Choroid plexus epithelial cell (primary cell): Measurements from ENCODE around the gene LHFPL2.

Experiments used
- DNase-seq: peaks from one replicate; pipeline ENCODE4 v3.0.0-alpha.2; 2010; ENCODE audit warnings: low read depth
- H3K4me3 ChIP-seq: 2 replicates; pipeline ENCODE4 v1.5.1; 2011; ENCODE audit warnings: low read depth, mild to moderate bottlenecking, control low read depth, low read length, moderate library complexity
- TF ChIP-seq, protein P1 (sequence below): conservative IDR thresholded peaks from 2 replicates; pipeline ENCODE4 v1.5.1; 2011; ENCODE audit warnings: low read depth, mild to moderate bottlenecking, control low read depth, inconsistent platforms, low read length, moderate library complexity

The LHFPL2 gene

GRCh38 chr5:78534148-78534904 lies 114.2 kb downstream of the LHFPL2 start:
- peak overlapping the region; percentile 4 for H3K4me3 ChIP-seq
- peak; percentile 89 for DNase-seq
- TF ChIP-seq, protein P1, sequence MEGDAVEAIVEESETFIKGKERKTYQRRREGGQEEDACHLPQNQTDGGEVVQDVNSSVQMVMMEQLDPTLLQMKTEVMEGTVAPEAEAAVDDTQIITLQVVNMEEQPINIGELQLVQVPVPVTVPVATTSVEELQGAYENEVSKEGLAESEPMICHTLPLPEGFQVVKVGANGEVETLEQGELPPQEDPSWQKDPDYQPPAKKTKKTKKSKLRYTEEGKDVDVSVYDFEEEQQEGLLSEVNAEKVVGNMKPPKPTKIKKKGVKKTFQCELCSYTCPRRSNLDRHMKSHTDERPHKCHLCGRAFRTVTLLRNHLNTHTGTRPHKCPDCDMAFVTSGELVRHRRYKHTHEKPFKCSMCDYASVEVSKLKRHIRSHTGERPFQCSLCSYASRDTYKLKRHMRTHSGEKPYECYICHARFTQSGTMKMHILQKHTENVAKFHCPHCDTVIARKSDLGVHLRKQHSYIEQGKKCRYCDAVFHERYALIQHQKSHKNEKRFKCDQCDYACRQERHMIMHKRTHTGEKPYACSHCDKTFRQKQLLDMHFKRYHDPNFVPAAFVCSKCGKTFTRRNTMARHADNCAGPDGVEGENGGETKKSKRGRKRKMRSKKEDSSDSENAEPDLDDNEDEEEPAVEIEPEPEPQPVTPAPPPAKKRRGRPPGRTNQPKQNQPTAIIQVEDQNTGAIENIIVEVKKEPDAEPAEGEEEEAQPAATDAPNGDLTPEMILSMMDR: no peak

DNA sequence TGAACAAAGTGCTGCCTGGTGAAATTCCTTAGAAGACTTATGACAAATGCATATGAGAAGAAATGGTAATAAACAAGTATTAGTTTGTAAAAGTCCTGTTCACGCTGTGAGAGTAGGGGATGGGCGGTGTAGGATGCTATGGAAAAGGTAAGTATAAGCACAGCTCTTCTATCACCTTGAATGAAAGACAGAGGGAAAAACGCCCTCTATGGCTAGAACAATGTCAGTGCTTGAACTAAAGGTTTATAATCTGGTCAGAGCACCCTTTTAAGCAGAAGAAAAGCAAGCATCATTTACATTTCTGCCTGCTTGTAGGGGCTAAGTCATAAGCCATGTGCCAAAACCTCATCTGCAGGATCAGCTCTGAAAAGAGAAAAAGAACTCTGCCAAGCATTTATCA lies 115.2 kb downstream of the LHFPL2 start:
- H3K4me3 ChIP-seq: no peak overlapping the region
- DNase-seq: peak; percentile 75
- TF ChIP-seq, protein P1: peak; percentile 58

GRCh38 chr5:78530342-78531096 lies 118.1 kb downstream of the LHFPL2 start:
- TF ChIP-seq, protein P1: no peak
- peak; percentile 88 for DNase-seq
- no peak overlapping the region for H3K4me3 ChIP-seq

DNA sequence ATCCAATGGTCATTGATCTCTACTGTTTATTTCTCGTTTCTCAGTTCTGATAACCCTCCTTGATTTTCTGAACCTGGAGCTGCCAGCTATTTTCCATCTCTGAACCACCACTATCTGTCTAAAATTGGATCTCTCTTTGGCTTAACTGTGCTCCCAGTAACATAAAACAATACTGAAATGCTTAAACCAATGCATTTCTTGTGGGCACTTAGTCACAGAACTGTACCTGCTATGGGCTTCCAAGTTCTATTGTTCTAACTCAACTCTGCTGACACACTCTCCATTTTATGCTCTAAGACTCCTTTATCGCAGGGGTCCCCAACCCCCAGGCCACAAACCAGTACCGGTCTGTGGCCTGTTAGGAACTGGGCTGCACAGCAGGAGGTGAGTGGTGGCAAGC lies 120.6 kb downstream of the LHFPL2 start:
- DNase-seq: no peak
- no peak overlapping the region for H3K4me3 ChIP-seq
- TF ChIP-seq, protein P1: no peak

GRCh38 chr5:78527054-78527859 lies 121.3 kb downstream of the LHFPL2 start:
- peak; percentile 97 for DNase-seq
- TF ChIP-seq, protein P1: no peak
- H3K4me3 ChIP-seq: no peak overlapping the region

DNA sequence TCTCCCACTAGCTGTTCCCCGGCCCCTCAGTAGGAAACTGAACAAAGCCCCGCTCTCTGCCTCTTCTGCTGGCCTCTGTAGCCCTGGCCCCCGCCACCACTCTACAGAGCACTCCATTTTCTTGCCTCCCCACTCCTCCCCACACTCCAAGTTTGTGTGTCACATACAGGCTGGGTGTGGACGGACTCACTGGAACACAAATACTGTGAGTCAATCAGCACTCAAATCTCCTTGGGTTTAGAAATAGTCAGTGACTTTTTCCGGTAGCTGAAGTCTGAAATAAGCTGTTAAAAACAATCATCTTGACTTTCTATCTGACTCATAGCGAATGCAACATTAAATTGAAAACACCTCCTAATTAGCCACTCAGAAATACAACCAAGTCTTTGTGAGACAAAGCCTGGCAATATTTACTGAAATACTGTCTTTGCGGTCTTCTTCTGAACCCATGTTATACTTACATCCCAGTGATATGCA lies 122.5 kb downstream of the LHFPL2 start:
- TF ChIP-seq, protein P1: no peak
- peak; percentile 82 for DNase-seq
- H3K4me3 ChIP-seq: no peak overlapping the region
